ENCODE data around the gene MYO3B.

MYO3B gene

DNA sequence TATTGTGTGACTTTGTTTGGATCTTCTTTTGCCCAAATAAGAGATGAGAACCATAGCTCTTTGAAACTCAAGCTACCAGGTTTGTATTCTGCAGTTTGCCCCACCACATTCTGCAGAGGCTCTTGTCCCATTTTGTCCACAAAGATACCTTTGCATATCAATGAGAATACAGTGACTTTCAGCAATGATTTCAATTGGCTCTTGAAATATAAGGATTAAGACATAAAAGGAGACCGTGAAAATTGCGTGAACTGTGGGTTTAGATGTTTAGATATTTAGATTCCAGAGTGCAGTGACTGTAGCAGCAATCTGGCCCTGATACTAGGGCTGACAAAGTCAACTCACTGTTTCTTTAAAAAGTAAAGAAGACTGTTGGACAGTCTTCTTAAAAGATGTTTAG lies 390.6 kb downstream of the MYO3B start:
- POLR2A ChIA-PET, result no interaction called here
- TF ChIP-seq HDGF (IDR thresholded peaks at IDR 0.05; ENCODE audit: borderline replicate concordance), result no peak
- TF ChIP-seq BHLHE40 (IDR thresholded peaks at IDR 0.05; ENCODE audit: borderline replicate concordance), result no peak
- TF ChIP-seq CTBP1 (IDR thresholded peaks at IDR 0.05; ENCODE audit: borderline replicate concordance), result no peak
- TF ChIP-seq ZNF384 (IDR thresholded peaks at IDR 0.05), result no peak
- no peak for TF ChIP-seq FOXM1 (IDR thresholded peaks at IDR 0.05; ENCODE audit: borderline replicate concordance)
- no peak for TF ChIP-seq SUZ12 (IDR thresholded peaks at IDR 0.05)
- no peak for TF ChIP-seq TARDBP (IDR thresholded peaks at IDR 0.05)
- no peak for TF ChIP-seq SP1 (IDR thresholded peaks at IDR 0.05)
- no peak for TF ChIP-seq FOXA1 (IDR thresholded peaks at IDR 0.05)
- CTCF ChIA-PET, result interaction anchor here (0.6 to 1.1 kb wide), 2 partner anchors 19 to 170 kb away, joined by 3 to 5 read pairs; no protein-coding TSS in a partner anchor
- no peak for DNase-seq (ENCODE audit: extremely low spot score)

DNA sequence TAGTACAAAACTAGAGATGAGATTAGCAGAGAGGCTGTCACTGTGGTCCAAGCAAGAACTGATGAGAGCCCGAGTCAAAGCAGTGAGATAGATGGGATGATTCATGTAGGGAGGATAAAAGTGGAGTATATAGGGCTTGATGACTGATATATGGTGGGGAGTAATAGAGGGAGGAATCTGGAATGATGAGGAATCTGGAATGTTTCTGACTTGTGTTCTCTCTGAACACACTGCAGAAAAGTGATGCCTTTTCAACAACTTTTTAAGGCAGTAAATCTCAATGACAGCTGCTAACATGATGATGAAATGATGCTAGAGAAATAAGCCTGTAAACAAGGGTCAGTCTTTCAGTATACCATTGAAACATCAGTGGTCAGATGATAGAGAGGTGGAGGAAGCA lies 393.7 kb downstream of the MYO3B start:
- ChIA-PET POLR2A (no interaction called here), CTCF (no interaction called here)
- TF ChIP-seq LEF1 (IDR thresholded peaks at IDR 0.05; ENCODE audit: borderline replicate concordance) (no peak), FOXM1 (IDR thresholded peaks at IDR 0.05; ENCODE audit: borderline replicate concordance) (no peak), TARDBP (IDR thresholded peaks at IDR 0.05) (no peak), HDGF (IDR thresholded peaks at IDR 0.05; ENCODE audit: borderline replicate concordance) (no peak), ARNT (IDR thresholded peaks at IDR 0.05) (no peak), FOXK2 (IDR thresholded peaks at IDR 0.05) (no peak), SUZ12 (IDR thresholded peaks at IDR 0.05) (no peak)
- TF ChIP-seq, protein P1, sequence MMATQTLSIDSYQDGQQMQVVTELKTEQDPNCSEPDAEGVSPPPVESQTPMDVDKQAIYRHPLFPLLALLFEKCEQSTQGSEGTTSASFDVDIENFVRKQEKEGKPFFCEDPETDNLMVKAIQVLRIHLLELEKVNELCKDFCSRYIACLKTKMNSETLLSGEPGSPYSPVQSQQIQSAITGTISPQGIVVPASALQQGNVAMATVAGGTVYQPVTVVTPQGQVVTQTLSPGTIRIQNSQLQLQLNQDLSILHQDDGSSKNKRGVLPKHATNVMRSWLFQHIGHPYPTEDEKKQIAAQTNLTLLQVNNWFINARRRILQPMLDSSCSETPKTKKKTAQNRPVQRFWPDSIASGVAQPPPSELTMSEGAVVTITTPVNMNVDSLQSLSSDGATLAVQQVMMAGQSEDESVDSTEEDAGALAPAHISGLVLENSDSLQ (IDR thresholded peaks at IDR 0.05), result 0 out of 2 replicates have a peak, but pooled peaks have one; percentile 3
- no peak for DNase-seq (ENCODE audit: extremely low spot score)

DNA sequence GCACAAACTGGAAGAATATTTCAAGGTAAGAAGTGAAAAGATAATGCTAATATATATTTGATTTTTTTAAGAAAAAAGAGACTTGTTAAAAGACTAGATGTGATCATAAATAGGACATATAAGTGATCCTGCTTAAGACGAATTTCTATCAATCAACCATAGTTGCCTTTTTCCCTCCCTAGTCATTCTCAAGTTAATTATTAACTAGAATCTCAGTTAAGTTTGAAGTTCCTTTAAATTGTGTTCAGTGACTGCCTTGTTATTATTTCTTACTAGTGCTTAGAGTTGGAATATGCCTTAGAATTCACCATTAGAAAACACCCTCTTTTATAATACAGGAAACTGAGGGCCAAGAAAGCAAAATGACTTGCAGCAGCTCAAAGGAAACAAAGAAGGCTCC lies 395.7 kb downstream of the MYO3B start:
- CTCF ChIA-PET, result no interaction called here
- POLR2A ChIA-PET, result no interaction called here
- TF ChIP-seq SUZ12 (IDR thresholded peaks at IDR 0.05), result no peak
- TF ChIP-seq, protein P1 (IDR thresholded peaks at IDR 0.05), result no peak
- TF ChIP-seq FOXK2 (IDR thresholded peaks at IDR 0.05), result no peak
- TF ChIP-seq NFRKB (IDR thresholded peaks at IDR 0.05), result no peak
- TF ChIP-seq CTBP1 (IDR thresholded peaks at IDR 0.05; ENCODE audit: borderline replicate concordance), result no peak
- TF ChIP-seq LEF1 (IDR thresholded peaks at IDR 0.05; ENCODE audit: borderline replicate concordance), result no peak
- TF ChIP-seq TARDBP (IDR thresholded peaks at IDR 0.05), result no peak
- no peak for TF ChIP-seq L3MBTL2 (conservative IDR thresholded peaks at IDR 0.05)
- TF ChIP-seq ARNT (IDR thresholded peaks at IDR 0.05), result no peak
- no peak for DNase-seq (ENCODE audit: extremely low spot score)

DNA sequence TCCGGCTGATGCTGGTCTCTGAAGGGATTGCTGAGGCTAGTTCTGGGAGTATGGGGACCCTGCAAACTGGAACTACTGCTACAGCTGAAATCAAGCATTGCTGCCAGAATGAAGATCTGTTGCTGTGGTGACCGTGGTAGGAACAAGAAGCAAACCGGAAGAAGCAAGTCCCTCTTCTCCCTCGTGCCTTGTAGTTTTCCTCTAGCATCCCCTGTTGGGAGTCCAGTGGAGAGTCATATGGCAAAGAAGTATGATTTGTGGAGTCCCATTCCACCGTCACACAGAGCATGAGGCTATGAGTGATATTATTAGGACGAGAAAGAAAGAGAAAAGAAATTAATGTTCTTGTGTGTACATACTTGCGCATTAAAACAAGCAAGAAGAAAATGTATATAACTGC lies 398.3 kb downstream of the MYO3B start:
- TF ChIP-seq SUZ12 (IDR thresholded peaks at IDR 0.05) (no peak), NFRKB (IDR thresholded peaks at IDR 0.05) (no peak), ARNT (IDR thresholded peaks at IDR 0.05) (no peak), FOXA1 (IDR thresholded peaks at IDR 0.05) (no peak), LEF1 (IDR thresholded peaks at IDR 0.05; ENCODE audit: borderline replicate concordance) (no peak), L3MBTL2 (conservative IDR thresholded peaks at IDR 0.05) (no peak), FOXK2 (IDR thresholded peaks at IDR 0.05) (no peak), BHLHE40 (IDR thresholded peaks at IDR 0.05; ENCODE audit: borderline replicate concordance) (no peak), HDGF (IDR thresholded peaks at IDR 0.05; ENCODE audit: borderline replicate concordance) (no peak), CTBP1 (IDR thresholded peaks at IDR 0.05; ENCODE audit: borderline replicate concordance) (no peak), ELF4 (IDR thresholded peaks at IDR 0.05) (no peak), ZNF384 (IDR thresholded peaks at IDR 0.05) (no peak), FOXM1 (IDR thresholded peaks at IDR 0.05; ENCODE audit: borderline replicate concordance) (no peak), SP1 (IDR thresholded peaks at IDR 0.05) (no peak), TARDBP (IDR thresholded peaks at IDR 0.05) (no peak)
- TF ChIP-seq, protein P1 (IDR thresholded peaks at IDR 0.05), result no peak
- ChIA-PET POLR2A (interaction anchor here (0.7 kb wide), 1 partner anchor 36 kb away, joined by 3 read pairs; no protein-coding TSS in a partner anchor), CTCF (no interaction called here)
- no peak for DNase-seq (ENCODE audit: extremely low spot score)

DNA sequence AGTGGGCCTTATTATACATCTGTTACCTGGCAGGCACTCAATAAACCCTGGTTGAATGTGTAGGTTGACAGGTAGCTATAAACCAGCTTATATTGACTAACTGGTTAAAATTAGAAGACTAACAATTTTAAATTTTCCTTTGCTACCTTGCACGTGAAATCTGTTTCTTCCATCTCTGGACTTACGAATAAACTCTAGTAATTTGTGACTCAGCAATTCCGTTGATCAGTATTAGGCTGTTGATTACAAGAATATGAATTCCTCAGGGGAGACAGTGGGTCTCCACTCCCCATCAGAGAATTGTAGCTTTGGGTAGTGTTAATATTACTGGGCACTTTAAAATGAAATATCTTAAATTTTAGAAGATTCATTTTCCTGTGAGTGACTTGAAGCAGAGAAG lies 399.4 kb downstream of the MYO3B start:
- DNase-seq (ENCODE audit: extremely low spot score), result no peak
- POLR2A ChIA-PET, result no interaction called here
- TF ChIP-seq, protein P1 (IDR thresholded peaks at IDR 0.05), result no peak
- TF ChIP-seq SUZ12 (IDR thresholded peaks at IDR 0.05) (no peak), SP1 (IDR thresholded peaks at IDR 0.05) (no peak), ELF4 (IDR thresholded peaks at IDR 0.05) (no peak), FOXA1 (IDR thresholded peaks at IDR 0.05) (no peak)
- CTCF ChIA-PET, result no interaction called here

DNA sequence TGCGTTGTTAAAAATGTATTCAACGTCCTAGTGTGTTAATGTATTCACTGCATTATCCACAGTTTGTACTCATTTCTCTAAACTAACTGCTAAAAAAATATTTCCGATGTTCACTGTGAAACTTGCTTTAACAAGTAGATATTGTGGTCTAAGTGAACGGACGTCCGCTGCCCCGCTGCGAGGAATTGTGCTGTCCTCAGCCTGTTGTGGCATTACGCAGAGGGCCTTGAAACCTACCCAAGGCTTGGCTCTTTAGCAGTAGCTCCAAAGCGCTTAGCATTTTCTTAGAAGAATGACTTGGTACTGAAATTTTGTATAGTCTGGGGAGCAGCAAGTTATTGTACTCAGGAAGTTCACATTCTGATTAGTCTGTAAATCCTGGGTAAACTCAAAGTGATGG lies 400.7 kb downstream of the MYO3B start:
- no peak for DNase-seq (ENCODE audit: extremely low spot score)
- CTCF ChIA-PET, result no interaction called here
- POLR2A ChIA-PET, result no interaction called here
- TF ChIP-seq L3MBTL2 (conservative IDR thresholded peaks at IDR 0.05) (no peak), FOXK2 (IDR thresholded peaks at IDR 0.05) (no peak), SUZ12 (IDR thresholded peaks at IDR 0.05) (no peak), HDGF (IDR thresholded peaks at IDR 0.05; ENCODE audit: borderline replicate concordance) (no peak)
